H1 (cell line): ENCODE results near the gene TSPOAP1. TPM values are rescaled to one million over a fixed set of nuclear protein-coding genes. Genes with fewer than 3 reads are reported as not detected.

Experiments
- CTCF ChIA-PET: fragments of 300-600 bp; sonication (Branson Sonifier 250); formaldehyde crosslinking; loops from one replicate; lab custom pipeline; 2021; ENCODE audit not compliant: partially characterized antibody; lab: Charles Lee
- POLR2A ChIA-PET: fragments of 300-600 bp; sonication (Branson Sonifier 250); formaldehyde crosslinking; loops from one replicate; lab custom pipeline; 2021; ENCODE audit warnings: inconsistent platforms; ENCODE audit not compliant: partially characterized antibody; lab: Charles Lee
- DNase-seq, 2 experiments: peaks; one replicate each; pipeline versions ENCODE4 v3.0.0 to v3.0.0-alpha.2; 2010 to 2022; ENCODE audit warnings: low spot score in 2 of 2, low read depth in 1 of 2, mixed read lengths in 1 of 2
- FAIRE-seq: peaks from 2 replicates; lab custom pipeline; 2011; peaks lifted over from hg19 to GRCh38; lab: Jason Lieb, UNC
- H2AFZ ChIP-seq: 2 replicates; pipeline ENCODE4 v1.8.1; 2012; ENCODE audit warnings: low read length, inconsistent platforms
- H2AK5ac ChIP-seq: 2 replicates; pipeline ENCODE4 v1.6.1; 2013; ENCODE audit warnings: low read depth, low read length
- H2BK120ac ChIP-seq: replicated peaks from 2 replicates; pipeline ENCODE3; 2013; ENCODE audit warnings: low read depth, low read length, inconsistent platforms
- H2BK12ac ChIP-seq: 2 replicates; pipeline ENCODE4 v1.6.1; 2013; ENCODE audit warnings: low read depth, low read length
- H2BK15ac ChIP-seq: 2 replicates; pipeline ENCODE4 v1.6.1; 2013; ENCODE audit warnings: low read length
- H2BK20ac ChIP-seq: 2 replicates; pipeline ENCODE4 v1.6.1; 2013; ENCODE audit warnings: low read length
- H2BK5ac ChIP-seq: 2 replicates; pipeline ENCODE4 v1.6.1; 2013; ENCODE audit warnings: low read depth, low read length
- H3K14ac ChIP-seq: 2 replicates; pipeline ENCODE4 v1.6.1; 2013; ENCODE audit warnings: inconsistent platforms; ENCODE audit not compliant: insufficient read length
- H3K18ac ChIP-seq: 2 replicates; pipeline ENCODE4 v1.6.1; 2013; ENCODE audit warnings: low read length; ENCODE audit errors: extremely low read depth
- H3K23ac ChIP-seq: 2 replicates; pipeline ENCODE4 v1.6.1; 2013; ENCODE audit warnings: inconsistent platforms; ENCODE audit not compliant: insufficient read length
- H3K23me2 ChIP-seq: 2 replicates; pipeline ENCODE4 v1.6.1; 2013; ENCODE audit warnings: low read depth, low read length
- H3K27ac ChIP-seq: 2 replicates; pipeline ENCODE4 v1.6.1; 2011; ENCODE audit warnings: low read depth, low read length, inconsistent platforms
- H3K27me3 ChIP-seq, 4 experiments: replicated peaks in 1 of 4; 1 replicate in 1 of 4; 2 replicates in 3 of 4; pipeline versions ENCODE4 v1.6.1 to v1.8.1; 2011 to 2013; ENCODE audit warnings: low read length in 3 of 4, mild to moderate bottlenecking in 3 of 4, inconsistent platforms in 2 of 4, mixed read lengths in 2 of 4, moderate library complexity in 1 of 4; ENCODE audit not compliant: control insufficient read depth in 3 of 4, insufficient read depth in 3 of 4; ENCODE audit errors: extremely low read depth in 1 of 4
- H3K36me3 ChIP-seq, 4 experiments: 2 replicates each; pipeline versions ENCODE4 v1.6.1 to v1.8.1; 2011 to 2013; ENCODE audit warnings: mild to moderate bottlenecking in 4 of 4, low read length in 3 of 4, moderate library complexity in 2 of 4, control low read depth in 1 of 4, inconsistent platforms in 1 of 4; ENCODE audit not compliant: insufficient read depth in 4 of 4, control insufficient read depth in 2 of 4
- H3K4ac ChIP-seq: replicated peaks from 2 replicates; pipeline ENCODE3; 2013; ENCODE audit warnings: low read length, low read depth, mixed read lengths, inconsistent platforms; ENCODE audit not compliant: insufficient read length
- H3K4me1 ChIP-seq, 4 experiments: replicated peaks in 1 of 4; 1 replicate in 1 of 4; 2 replicates in 3 of 4; pipeline versions ENCODE4 v1.6.1 to v1.8.1; 2011 to 2013; ENCODE audit warnings: low read length in 3 of 4, inconsistent platforms in 2 of 4, mixed read lengths in 1 of 4; ENCODE audit not compliant: insufficient read depth in 4 of 4, control insufficient read depth in 3 of 4
- H3K4me2 ChIP-seq, 2 experiments: 2 replicates each; pipeline versions ENCODE4 v1.6.1 to v1.8.1; 2011 to 2013; ENCODE audit warnings: low read depth in 2 of 2, low read length in 2 of 2, control low read depth in 1 of 2, inconsistent platforms in 1 of 2, mild to moderate bottlenecking in 1 of 2; ENCODE audit not compliant: insufficient read depth in 1 of 2
- H3K4me3 ChIP-seq, 4 experiments: fragments of 200-600, 300-600 bp in 1 of 4; sonication (generic), shearing (Covaris generic), sonication (Bioruptor Twin) in 1 of 4; 2 replicates each; pipeline versions ENCODE4 v1.5.1 to v1.8.1; 2011 to 2016; ENCODE audit warnings: low read length in 4 of 4, low read depth in 3 of 4, control low read depth in 2 of 4, inconsistent platforms in 2 of 4, mild to moderate bottlenecking in 2 of 4, mixed read lengths in 1 of 4, moderate library complexity in 1 of 4; ENCODE audit not compliant: insufficient read depth in 2 of 4; ENCODE audit errors: extremely low read depth in 1 of 4
- H3K56ac ChIP-seq: replicated peaks from 2 replicates; pipeline ENCODE3; 2013; ENCODE audit warnings: low read depth, mild to moderate bottlenecking, mixed read lengths, low read length, inconsistent platforms; ENCODE audit not compliant: insufficient read length
- H3K79me1 ChIP-seq: 2 replicates; pipeline ENCODE4 v1.6.1; 2013; ENCODE audit warnings: low read depth, low read length, control low read depth
- H3K79me2 ChIP-seq, 2 experiments: 2 replicates each; pipeline versions ENCODE4 v1.6.1 to v1.8.1; 2012 to 2013; ENCODE audit warnings: low read length in 2 of 2, mild to moderate bottlenecking in 2 of 2, inconsistent platforms in 1 of 2; ENCODE audit not compliant: insufficient read depth in 2 of 2, control insufficient read depth in 1 of 2
- H3K9ac ChIP-seq, 4 experiments: replicated peaks in 1 of 4; 1 replicate in 1 of 4; 2 replicates in 3 of 4; pipeline versions ENCODE4 v1.6.1 to v1.8.1; 2011 to 2013; ENCODE audit warnings: low read depth in 3 of 4, low read length in 3 of 4, control low read depth in 2 of 4, mild to moderate bottlenecking in 2 of 4, moderate library complexity in 2 of 4, inconsistent platforms in 1 of 4; ENCODE audit errors: extremely low read depth in 1 of 4
- H3K9me3 ChIP-seq, 2 experiments: 2 replicates each; pipeline versions ENCODE4 v1.6.1 to v1.8.1; 2012 to 2013; ENCODE audit warnings: mild to moderate bottlenecking in 2 of 2, moderate library complexity in 2 of 2, control low read depth in 1 of 2, inconsistent platforms in 1 of 2, low read depth in 1 of 2, low read length in 1 of 2, mixed read lengths in 1 of 2; ENCODE audit not compliant: insufficient read depth in 2 of 2
- H4K20me1 ChIP-seq, 2 experiments: replicated peaks in 1 of 2; 2 replicates each; pipeline versions ENCODE3 to v1.8.1; 2011 to 2013; ENCODE audit warnings: inconsistent platforms in 2 of 2, low read length in 2 of 2, mild to moderate bottlenecking in 1 of 2; ENCODE audit not compliant: insufficient read depth in 2 of 2, control insufficient read depth in 1 of 2
- H4K5ac ChIP-seq: 2 replicates; pipeline ENCODE4 v1.6.1; 2013; ENCODE audit warnings: low read length, low read depth, mixed read lengths, inconsistent platforms; ENCODE audit not compliant: insufficient read length
- H4K8ac ChIP-seq: 2 replicates; pipeline ENCODE4 v1.8.0; 2013; ENCODE audit warnings: mild to moderate bottlenecking, moderate library complexity, low read length, inconsistent platforms; ENCODE audit not compliant: insufficient read depth; ENCODE audit errors: extremely low read depth
- H4K91ac ChIP-seq: replicated peaks from 2 replicates; pipeline ENCODE3; 2013; ENCODE audit warnings: low read length, mixed read lengths, inconsistent platforms; ENCODE audit not compliant: insufficient read length
- CREB1 ChIP-seq: IDR thresholded peaks from 2 replicates; pipeline ENCODE4 v1.6.1; 2012; ENCODE audit warnings: inconsistent platforms
- JUND ChIP-seq: IDR thresholded peaks from 2 replicates; pipeline ENCODE4 v1.6.1; 2011; ENCODE audit warnings: mild to moderate bottlenecking, improper control_type of control experiment, low read length
- NANOG ChIP-seq: IDR thresholded peaks from 2 replicates; pipeline ENCODE4 v1.6.1; 2011; ENCODE audit warnings: low read length, low read depth, mild to moderate bottlenecking, inconsistent platforms; ENCODE audit not compliant: insufficient read depth, poor library complexity, severe bottlenecking
- PHF8 ChIP-seq: fragments of 200-600 bp; sonication (generic); conservative IDR thresholded peaks from 2 replicates; pipeline ENCODE4 v1.7.1; 2012; ENCODE audit warnings: low read depth, mild to moderate bottlenecking, inconsistent platforms, low read length, moderate library complexity
- SAP30 ChIP-seq: fragments of 300-600 bp; sonication (generic); IDR thresholded peaks from 2 replicates; pipeline ENCODE4 v1.7.1; 2012; ENCODE audit warnings: low read length, moderate library complexity, mild to moderate bottlenecking, inconsistent platforms; ENCODE audit not compliant: insufficient read depth, insufficient replicate concordance
- WGBS, 2 experiments: shearing (Covaris generic) in 1 of 2; methylation state at CpG; one replicate each; pipeline versions ENCODE4 v1.1.6 to v1.1.7; 2013 to 2015; ENCODE audit warnings: low lambda C conversion rate in 2 of 2, mixed read lengths in 2 of 2, inconsistent platforms in 1 of 2, low coverage in 1 of 2, missing lambda C conversion rate in 1 of 2; ENCODE audit not compliant: insufficient replicate concordance in 2 of 2, insufficient coverage in 1 of 2, insufficient read length in 1 of 2; ENCODE audit errors: extremely low coverage in 1 of 2, missing lambda C conversion rate in 1 of 2; 5-methylcytosine and 5-hydroxymethylcytosine counted together
- polyA plus RNA-seq, 7 experiments: library from polyadenylated mRNA; depleted of rRNA in 3 of 7; stranded (reverse) in 5 of 7; unstranded in 2 of 7; fragments of >200 nt in 5 of 7; fragments of 200-250 nt in 2 of 7; gene quantifications; 1 replicate in 5 of 7; 2 replicates in 1 of 7; 4 replicates in 1 of 7; pipeline versions ENCODE4 v1.2.1 to v1.2.3, GENCODE V29; 2011 to 2013; ENCODE audit warnings: missing spikeins in 2 of 7, mixed read lengths in 2 of 7
- total RNA-seq: library from RNA; stranded (reverse); fragmentation: NEBNext Ultra II Directional; extraction: Animal tissue kit (Norgen Biotek cat#: 25700); gene quantifications from 2 replicates; pipeline ENCODE4 v1.2.1, GENCODE V29; 2021

The TSPOAP1 gene
- total and polyA plus RNA-seq, 2 of the 8 experiments (the other 6 are each of a cell fraction or from before 2014, with no cell fraction given), result 7.6 to 9.2 TPM

DNA sequence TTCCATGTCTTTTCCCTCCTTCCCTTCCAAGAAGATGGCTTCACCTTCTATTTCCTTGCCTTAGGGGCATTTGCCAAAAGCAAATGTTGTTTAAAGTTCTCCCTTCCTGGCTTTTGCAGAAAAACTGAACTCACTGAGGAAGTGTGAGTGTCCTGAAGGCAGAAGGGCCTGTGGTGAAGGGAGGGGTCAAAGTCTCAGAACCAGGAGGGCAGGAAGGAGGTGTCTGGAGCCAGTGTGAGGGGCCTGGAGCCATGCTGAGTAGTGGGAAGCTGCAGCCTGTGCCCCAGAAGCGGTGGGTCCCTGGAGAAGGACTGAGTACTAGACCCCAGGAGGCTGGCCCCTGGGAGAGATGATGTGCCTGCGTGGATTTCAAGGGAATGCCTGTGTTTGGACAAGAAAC is 47.2 kb upstream of the TSPOAP1 start:
- Histone ChIP-seq H2AK5ac (peak overlapping the region; percentile 29; the same call in 1 of the 2 replicates), H2BK15ac (no peak overlapping the region), H3K4me1 (peaks cover 6 to 15% (median 10%) of the 10 kb centered on the region in 4 experiments; a peak in 5 of 7 replicates), H2BK5ac (peak overlapping the region; percentile 19; the same call in 1 of the 2 replicates), H3K56ac (no peak overlapping the region), H4K91ac (no peak overlapping the region), H3K23ac (no peak overlapping the region), H4K20me1 (no peaks in the 10 kb centered on the region), H3K79me1 (no peaks in the 10 kb centered on the region), H3K36me3 (no peaks in the 10 kb centered on the region), H2BK120ac (no peak overlapping the region), H3K9me3 (no peaks in the 10 kb centered on the region), H4K8ac (no peak overlapping the region), H2BK20ac (no peak overlapping the region), H2BK12ac (peak overlapping the region; percentile 13; the same call in 1 of the 2 replicates), H3K79me2 (no peaks in the 10 kb centered on the region), H3K4me2 (no peak overlapping the region; a peak in 1 of 4 replicates), H2AFZ (no peak overlapping the region), H3K23me2 (no peaks in the 10 kb centered on the region), H3K27ac (no peak overlapping the region), H3K4ac (no peak overlapping the region), H3K4me3 (no peak overlapping the region), H3K9ac (no peak overlapping the region), H3K14ac (no peak overlapping the region), H3K27me3 (no peaks in the 10 kb centered on the region), H3K18ac (no peak overlapping the region), H4K5ac (no peak overlapping the region)
- CTCF ChIA-PET, result no interaction called here
- POLR2A ChIA-PET, result interaction anchor here (1.3 to 1.7 kb wide), 4 partner anchors 15 to 32 kb away, joined by 3 to 9 read pairs (median 4); partner anchors contain the start of gene SUPT4H1
- FAIRE-seq, result no peak
- DNase-seq, result no peak
- 91% methylated on average over 2 of the region's 2 CpGs; no CpG with 5 or more reads in 1 of the 2 experiments for WGBS, 2 experiments
- TF ChIP-seq SAP30, result no peak
- no peak for TF ChIP-seq JUND
- TF ChIP-seq CREB1, result no peak
- no peak for TF ChIP-seq NANOG
- no peak for TF ChIP-seq PHF8
